VCaP (cell line): ENCODE results near the gene PPARD.
"Not testable (repeated sequence)": the region's sequence is repeated elsewhere in the genome, so short reads cannot be mapped to it uniquely, and the experiment has no call there.

ENCODE experiments used
- H3K27ac ChIP-seq: fragments of 450-650 bp; 2 replicates; pipeline ENCODE4 v1.5.1; 2017
- CTCF ChIP-seq: fragments of 450-650 bp; conservative IDR thresholded peaks from 2 replicates; pipeline ENCODE4 v1.5.1; 2017; ENCODE audit warnings: mild to moderate bottlenecking, moderate library complexity

PPARD gene

GRCh38 chr6:35435074-35435837 lies 92.9 kb downstream of the PPARD start:
- TF ChIP-seq CTCF, result no peak
- peak overlapping the region; percentile 75 for H3K27ac ChIP-seq

- peak overlapping the region; percentile 75 for H3K27ac ChIP-seq
- TF ChIP-seq CTCF, result no peak
Measured at GRCh38 chr6:35436071-35436857, 93.9 kb downstream of the PPARD start.

GRCh38 chr6:35438378-35439065 lies 96.2 kb downstream of the PPARD start:
- not testable (repeated sequence) for H3K27ac ChIP-seq

GRCh38 chr6:35439308-35439707 lies 97.0 kb downstream of the PPARD start:
- TF ChIP-seq CTCF, result no peak
- H3K27ac ChIP-seq, result no peak overlapping the region

GRCh38 chr6:35441205-35441604 lies 98.8 kb downstream of the PPARD start:
- no peak overlapping the region for H3K27ac ChIP-seq
- TF ChIP-seq CTCF, result no peak

- H3K27ac ChIP-seq, result no peak overlapping the region
Measured at GRCh38 chr6:35441642-35442041, 99.3 kb downstream of the PPARD start.

GRCh38 chr6:35442693-35443092 lies 100.3 kb downstream of the PPARD start:
- no peak for TF ChIP-seq CTCF
- H3K27ac ChIP-seq, result no peak overlapping the region

More at GRCh38 chr6:35441642-35442041, 99.3 kb downstream of the PPARD start:
- no peak for TF ChIP-seq CTCF
